Body of pancreas (tissue), 4 donors: ENCODE results near the gene FSTL1. TPM values are rescaled to one million over a fixed set of nuclear protein-coding genes. Genes with fewer than 3 reads are reported as not detected.

Experiments
- ATAC-seq: fragments of 150-250 bp; one replicate; pipeline ENCODE4 v1.9.1; 2016
- DNase-seq, 4 donors: peaks; one replicate each; pipeline ENCODE4 v3.0.0-alpha.2; 2019
- H3K27ac ChIP-seq, 4 donors: fragments of 200-600 bp; sonication (generic); 1 replicate in 3 of 4; 2 replicates in 1 of 4; pipeline versions ENCODE4 v1.5.1 to v1.6.1; 2016 to 2019; ENCODE audit warnings: mild to moderate bottlenecking in 1 of 4, mixed read lengths in 1 of 4, moderate library complexity in 1 of 4
- H3K27me3 ChIP-seq, 2 donors: fragments of 200-600 bp; sonication (generic); one replicate each; pipeline ENCODE4 v1.6.0; 2016; ENCODE audit warnings: mild to moderate bottlenecking in 1 of 2
- H3K36me3 ChIP-seq, 2 donors: fragments of 200-600 bp; sonication (generic); replicated peaks in 1 of 2; 2 replicates each; pipeline ENCODE4 v1.5.1; 2016; ENCODE audit warnings: low read depth in 2 of 2; ENCODE audit not compliant: insufficient read depth in 1 of 2
- H3K4me1 ChIP-seq: fragments of 200-600 bp; sonication (generic); one replicate; pipeline ENCODE4 v1.6.0; 2016
- H3K4me3 ChIP-seq, 2 donors: fragments of 200-600 bp; sonication (generic); 1 replicate in 1 of 2; 2 replicates in 1 of 2; pipeline ENCODE4 v1.5.1; 2016 to 2019
- H3K9me3 ChIP-seq, 3 donors: fragments of 200-600 bp; sonication (generic); 1 replicate in 2 of 3; 2 replicates in 1 of 3; pipeline ENCODE4 v1.5.1; 2016
- POLR2A ChIP-seq, 3 donors: fragments of 450-650 bp; IDR thresholded peaks; one replicate each; pipeline ENCODE4 v1.6.1; 2016; ENCODE audit warnings: antibody characterized with exemption in 3 of 3, mild to moderate bottlenecking in 2 of 3
- WGBS, 2 donors: methylation state at CpG; one replicate each; pipeline ENCODE4 v1.1.5; 2017; 5-methylcytosine and 5-hydroxymethylcytosine counted together
- intact Hi-C: fragments of 100-400 bp; cut with DNase I; formaldehyde crosslinking; loops from one replicate; pipeline ENCODE4 v1.15.1; 2023
- total RNA-seq, 2 donors: library from RNA; depleted of rRNA; stranded (reverse); fragments of >200 nt; gene quantifications; one replicate each; pipeline ENCODE4 v1.1.0, GENCODE V29; 2016
- TF ChIP-seq, protein P1 (sequence below), 7 experiments: fragments of 450-650 bp in 4 of 7; fragments of 200-600 bp in 3 of 7; sonication (generic) in 3 of 7; IDR thresholded peaks; one replicate each; pipeline ENCODE4 v1.5.1; 2016 to 2019; ENCODE audit warnings: antibody characterized with exemption in 7 of 7

FSTL1 gene
- total RNA-seq, 2 donors from 2014 or later, result 55.0 to 82.2 TPM

DNA sequence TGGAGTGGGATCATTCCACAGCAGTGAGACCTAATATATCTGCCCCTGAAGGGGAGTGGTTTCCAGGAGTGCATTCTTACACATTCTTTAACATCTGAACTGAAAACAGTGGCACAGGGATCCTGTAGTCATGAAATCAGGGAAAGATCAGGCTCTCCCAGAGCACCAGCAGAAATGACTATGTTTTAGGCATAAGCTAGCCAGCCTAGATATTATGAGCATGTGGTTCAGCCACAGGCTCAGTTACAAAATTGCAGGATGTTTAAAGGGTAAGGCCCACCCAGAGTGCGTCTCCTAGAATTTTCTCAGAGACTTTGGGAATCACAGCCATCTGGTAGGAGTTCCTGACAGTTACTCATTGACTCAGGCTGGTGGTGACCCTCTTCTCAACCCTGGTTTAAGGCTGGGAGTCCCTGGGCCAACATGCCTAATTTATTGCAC, 20.9 kb downstream of the FSTL1 start:
- no peak for DNase-seq
- TF ChIP-seq, protein P1, sequence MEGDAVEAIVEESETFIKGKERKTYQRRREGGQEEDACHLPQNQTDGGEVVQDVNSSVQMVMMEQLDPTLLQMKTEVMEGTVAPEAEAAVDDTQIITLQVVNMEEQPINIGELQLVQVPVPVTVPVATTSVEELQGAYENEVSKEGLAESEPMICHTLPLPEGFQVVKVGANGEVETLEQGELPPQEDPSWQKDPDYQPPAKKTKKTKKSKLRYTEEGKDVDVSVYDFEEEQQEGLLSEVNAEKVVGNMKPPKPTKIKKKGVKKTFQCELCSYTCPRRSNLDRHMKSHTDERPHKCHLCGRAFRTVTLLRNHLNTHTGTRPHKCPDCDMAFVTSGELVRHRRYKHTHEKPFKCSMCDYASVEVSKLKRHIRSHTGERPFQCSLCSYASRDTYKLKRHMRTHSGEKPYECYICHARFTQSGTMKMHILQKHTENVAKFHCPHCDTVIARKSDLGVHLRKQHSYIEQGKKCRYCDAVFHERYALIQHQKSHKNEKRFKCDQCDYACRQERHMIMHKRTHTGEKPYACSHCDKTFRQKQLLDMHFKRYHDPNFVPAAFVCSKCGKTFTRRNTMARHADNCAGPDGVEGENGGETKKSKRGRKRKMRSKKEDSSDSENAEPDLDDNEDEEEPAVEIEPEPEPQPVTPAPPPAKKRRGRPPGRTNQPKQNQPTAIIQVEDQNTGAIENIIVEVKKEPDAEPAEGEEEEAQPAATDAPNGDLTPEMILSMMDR (IDR thresholded peaks at IDR 0.05), result no peak
- TF ChIP-seq POLR2A (IDR thresholded peaks at IDR 0.05), result no peak
- Histone ChIP-seq H3K4me3 (no peak overlapping the region), H3K36me3 (no peaks in the 10 kb centered on the region), H3K27ac (no peak overlapping the region), H3K4me1 (peaks cover 12% of the 10 kb centered on the region), H3K9me3 (no peaks in the 10 kb centered on the region), H3K27me3 (no peaks in the 10 kb centered on the region)
- intact Hi-C loops, result no loop called here
- ATAC-seq, result no peak
- WGBS, 2 donors, result 81% methylated on average over 1 of the region's 1 CpG; no CpG with 5 or more reads in 1 of the 2 donors

DNA sequence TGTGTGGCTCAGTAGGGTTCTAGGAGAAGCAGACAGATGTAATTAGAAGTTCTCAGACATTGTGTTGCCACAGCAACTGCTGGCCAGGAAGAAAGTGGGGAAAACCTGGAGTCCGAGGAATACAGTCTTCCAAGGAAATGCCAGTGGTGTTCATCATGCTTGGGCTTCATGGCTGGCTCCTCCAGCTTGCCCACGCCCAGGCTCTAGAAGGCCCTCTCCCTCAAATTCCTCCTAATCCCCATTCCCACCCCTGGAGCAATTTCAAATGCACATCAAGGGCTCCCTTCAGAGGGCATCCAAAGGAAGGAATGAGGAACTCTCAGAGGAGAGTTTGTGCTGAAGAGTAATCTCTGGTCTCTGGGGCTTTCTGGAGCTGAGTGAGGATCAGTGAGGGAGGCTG, 21.9 kb downstream of the FSTL1 start:
- ATAC-seq (no peak), DNase-seq (no peak)
- H3K27ac ChIP-seq, result no peak overlapping the region
- H3K9me3 ChIP-seq, result no peaks in the 10 kb centered on the region
- 79 to 93% methylated on average over 2 of the region's 2 CpGs for WGBS, 2 donors
- no peaks in the 10 kb centered on the region for H3K36me3 ChIP-seq
- H3K4me1 ChIP-seq, result peaks cover 12% of the 10 kb centered on the region
- H3K27me3 ChIP-seq, result no peaks in the 10 kb centered on the region
- intact Hi-C loops, result no loop called here
- TF ChIP-seq POLR2A (IDR thresholded peaks at IDR 0.05), result no peak
- TF ChIP-seq, protein P1 (IDR thresholded peaks at IDR 0.05), result no peak
- H3K4me3 ChIP-seq, result no peak overlapping the region

DNA sequence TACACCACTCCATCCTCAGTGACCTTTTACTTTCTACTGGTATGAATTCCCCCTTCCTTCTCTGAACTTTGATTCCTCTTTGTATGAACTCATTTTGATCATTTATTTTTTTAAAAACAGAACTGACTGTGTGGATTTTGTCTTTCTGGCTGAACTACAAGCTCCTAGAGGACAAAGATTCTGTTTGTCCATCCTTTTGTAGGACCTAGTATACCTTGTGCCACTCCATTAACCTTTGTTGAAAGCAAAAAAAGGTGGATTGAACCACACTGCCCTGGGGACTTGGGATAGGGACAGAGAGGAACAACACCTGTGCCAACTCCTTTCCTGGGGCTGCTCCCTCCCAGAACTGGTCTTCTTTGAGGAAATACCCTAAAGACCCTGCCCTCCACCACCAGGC, 23.6 kb downstream of the FSTL1 start:
- H3K27ac ChIP-seq, result no peak overlapping the region
- H3K4me3 ChIP-seq, result no peak overlapping the region
- no peak for ATAC-seq
- H3K4me1 ChIP-seq, result peaks cover 12% of the 10 kb centered on the region
- DNase-seq, result no peak
- H3K9me3 ChIP-seq, result no peaks in the 10 kb centered on the region
- no peaks in the 10 kb centered on the region for H3K27me3 ChIP-seq
- intact Hi-C loops, result no loop called here
- H3K36me3 ChIP-seq, result no peaks in the 10 kb centered on the region
- no peak for TF ChIP-seq POLR2A (IDR thresholded peaks at IDR 0.05)
- TF ChIP-seq, protein P1 (IDR thresholded peaks at IDR 0.05), result no peak

DNA sequence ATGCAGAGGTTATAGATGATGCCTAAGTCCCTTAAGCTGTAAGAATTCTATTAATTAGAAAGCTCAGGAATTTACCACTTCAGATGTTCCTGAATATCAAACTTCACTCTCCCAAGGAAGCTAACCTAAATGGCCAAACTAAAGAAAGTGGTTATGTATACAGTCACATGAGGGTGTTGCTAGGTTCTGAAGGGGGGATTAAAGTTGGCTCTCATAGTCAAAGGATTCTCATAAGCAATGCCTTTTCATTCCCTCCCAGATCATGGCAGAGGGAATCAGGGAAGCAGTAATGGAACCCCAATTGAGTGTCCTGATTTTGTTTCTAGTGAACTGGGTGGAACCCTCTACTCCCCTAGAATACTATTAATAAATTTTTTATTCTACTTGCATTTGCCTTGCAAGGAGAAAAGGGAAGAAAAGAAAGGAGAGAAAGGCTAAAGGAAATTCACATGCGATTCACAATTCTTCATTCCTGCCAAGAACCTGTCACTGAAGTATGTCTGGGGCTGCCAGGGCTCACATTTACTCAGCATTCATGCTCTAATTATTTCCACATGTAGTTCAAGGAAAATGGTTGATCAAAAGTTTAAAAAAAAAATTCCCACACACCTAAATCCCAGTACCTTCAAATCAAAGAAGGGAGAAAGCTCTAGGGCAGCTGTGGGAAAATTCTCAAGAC, 25.1 kb downstream of the FSTL1 start:
- DNase-seq, result peak in 3 of 4 donors; percentile 35 to 51 (median 45)
- H3K9me3 ChIP-seq, result no peaks in the 10 kb centered on the region
- intact Hi-C loops, result no loop called here
- peak; percentile 72 for ATAC-seq
- TF ChIP-seq, protein P1 (IDR thresholded peaks at IDR 0.05), result no peak
- TF ChIP-seq POLR2A (IDR thresholded peaks at IDR 0.05), result no peak
- H3K36me3 ChIP-seq, result no peaks in the 10 kb centered on the region
- WGBS, 2 donors, result 17 to 22% methylated on average over 1 of the region's 1 CpG
- no peak overlapping the region for H3K4me3 ChIP-seq
- peaks cover 20% of the 10 kb centered on the region for H3K4me1 ChIP-seq
- no peaks in the 10 kb centered on the region for H3K27me3 ChIP-seq
- H3K27ac ChIP-seq, result peak overlapping the region in 1 of 4 donors; percentile 29
